Omental fat pad (tissue), 4 donors: ENCODE data around the gene FAM110C. TPM values are rescaled to one million over a fixed set of nuclear protein-coding genes. Genes with fewer than 3 reads are reported as not detected.
"Not testable (repeated sequence)": the region's sequence is repeated elsewhere in the genome, so short reads cannot be mapped to it uniquely, and the experiment has no call there.

Experiments used
- ATAC-seq: fragments of 150-250 bp; one replicate; pipeline ENCODE4 v1.9.1; 2016; ENCODE audit warnings: mild to moderate bottlenecking, moderate library complexity; ENCODE audit not compliant: low FRiP score
- DNase-seq: peaks from one replicate; pipeline ENCODE4 v3.0.0-alpha.2; 2019; ENCODE audit warnings: low spot score
- total RNA-seq, 4 donors: library from RNA; depleted of rRNA; stranded (reverse); fragments of >200 nt; gene quantifications; one replicate each; pipeline ENCODE4 v1.1.0, GENCODE V29; 2016
- TF ChIP-seq, protein P1 (sequence below), 3 donors: fragments of 450-650 bp; IDR thresholded peaks; one replicate each; pipeline ENCODE4 v1.5.1; 2016 to 2017; ENCODE audit warnings: antibody characterized with exemption in 3 of 3, mild to moderate bottlenecking in 3 of 3, moderate library complexity in 2 of 3

FAM110C gene
- total RNA-seq, 4 donors from 2014 or later, result 0.63 to 78.6 (median 18.0) TPM

DNA sequence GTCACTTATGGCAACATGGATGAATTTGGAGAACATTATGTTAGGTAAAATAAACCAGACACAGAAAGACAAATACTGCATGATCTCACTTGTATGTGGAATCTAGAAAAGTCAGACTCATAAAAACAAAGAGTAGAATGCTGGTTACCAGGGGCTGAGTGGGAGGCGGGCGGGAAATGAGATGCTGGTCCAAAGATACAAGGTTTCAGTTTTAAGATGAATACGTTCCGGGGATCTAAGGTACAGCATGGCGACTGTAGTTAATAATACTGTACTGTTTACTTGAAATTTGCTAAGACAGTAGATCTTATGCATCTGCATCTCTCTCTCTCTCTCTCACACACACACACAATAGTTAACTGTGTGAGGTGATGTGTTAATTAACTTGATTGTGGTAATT is 14.2 kb downstream of the FAM110C start:
- no peak for DNase-seq
- TF ChIP-seq, protein P1, sequence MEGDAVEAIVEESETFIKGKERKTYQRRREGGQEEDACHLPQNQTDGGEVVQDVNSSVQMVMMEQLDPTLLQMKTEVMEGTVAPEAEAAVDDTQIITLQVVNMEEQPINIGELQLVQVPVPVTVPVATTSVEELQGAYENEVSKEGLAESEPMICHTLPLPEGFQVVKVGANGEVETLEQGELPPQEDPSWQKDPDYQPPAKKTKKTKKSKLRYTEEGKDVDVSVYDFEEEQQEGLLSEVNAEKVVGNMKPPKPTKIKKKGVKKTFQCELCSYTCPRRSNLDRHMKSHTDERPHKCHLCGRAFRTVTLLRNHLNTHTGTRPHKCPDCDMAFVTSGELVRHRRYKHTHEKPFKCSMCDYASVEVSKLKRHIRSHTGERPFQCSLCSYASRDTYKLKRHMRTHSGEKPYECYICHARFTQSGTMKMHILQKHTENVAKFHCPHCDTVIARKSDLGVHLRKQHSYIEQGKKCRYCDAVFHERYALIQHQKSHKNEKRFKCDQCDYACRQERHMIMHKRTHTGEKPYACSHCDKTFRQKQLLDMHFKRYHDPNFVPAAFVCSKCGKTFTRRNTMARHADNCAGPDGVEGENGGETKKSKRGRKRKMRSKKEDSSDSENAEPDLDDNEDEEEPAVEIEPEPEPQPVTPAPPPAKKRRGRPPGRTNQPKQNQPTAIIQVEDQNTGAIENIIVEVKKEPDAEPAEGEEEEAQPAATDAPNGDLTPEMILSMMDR (IDR thresholded peaks at IDR 0.05), result no peak
- ATAC-seq, result no peak

DNA sequence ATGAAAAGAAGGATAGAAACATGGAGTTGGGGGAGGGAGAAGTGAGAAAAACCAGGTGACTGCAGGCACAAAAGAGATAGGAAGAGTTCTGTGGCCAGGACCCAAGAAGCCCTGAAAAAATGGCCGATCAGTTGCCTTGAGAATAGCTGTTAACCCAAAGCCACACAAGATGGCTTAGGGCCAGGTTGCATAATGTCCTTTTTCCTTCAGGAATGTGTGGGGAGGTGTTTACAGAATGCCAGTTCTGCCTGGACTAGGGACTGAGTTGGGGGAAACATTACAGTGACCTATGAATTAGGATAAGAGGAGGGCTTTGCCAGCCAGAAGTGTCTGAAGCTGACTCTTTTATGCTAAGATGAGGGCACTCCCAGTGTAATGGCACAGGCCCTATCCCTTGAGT is 17.1 kb downstream of the FAM110C start:
- TF ChIP-seq, protein P1 (IDR thresholded peaks at IDR 0.05), result no peak
- DNase-seq (no peak), ATAC-seq (no peak)

DNA sequence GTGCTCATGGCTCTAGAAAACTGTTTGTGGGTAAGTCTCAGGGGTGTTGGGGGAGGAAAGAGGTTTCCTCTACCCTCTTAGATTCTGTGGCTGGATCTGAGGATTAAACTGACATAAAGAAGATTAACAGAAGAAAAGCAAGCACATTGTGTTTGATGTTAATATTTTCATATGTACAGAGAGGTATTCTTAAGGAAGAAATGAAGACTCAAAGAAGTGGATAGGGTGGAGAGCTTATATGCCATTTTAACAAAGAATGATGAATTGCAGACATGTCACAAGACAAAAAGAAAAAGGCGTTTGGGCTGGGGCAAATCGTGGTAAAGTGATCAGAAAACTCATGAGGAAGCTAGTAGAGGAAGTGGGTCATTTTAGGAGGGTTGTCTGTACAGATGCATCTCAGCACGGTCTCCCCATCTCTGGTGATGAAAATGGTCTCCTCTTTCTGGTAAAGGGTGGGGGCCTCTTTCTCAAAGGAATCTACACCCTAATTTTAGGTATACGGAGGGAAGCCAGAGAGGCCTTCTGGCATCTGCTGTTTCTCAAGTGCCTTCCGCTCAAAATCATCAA is 17.8 kb downstream of the FAM110C start:
- DNase-seq (no peak), ATAC-seq (no peak)
- TF ChIP-seq, protein P1 (IDR thresholded peaks at IDR 0.05), result no peak

DNA sequence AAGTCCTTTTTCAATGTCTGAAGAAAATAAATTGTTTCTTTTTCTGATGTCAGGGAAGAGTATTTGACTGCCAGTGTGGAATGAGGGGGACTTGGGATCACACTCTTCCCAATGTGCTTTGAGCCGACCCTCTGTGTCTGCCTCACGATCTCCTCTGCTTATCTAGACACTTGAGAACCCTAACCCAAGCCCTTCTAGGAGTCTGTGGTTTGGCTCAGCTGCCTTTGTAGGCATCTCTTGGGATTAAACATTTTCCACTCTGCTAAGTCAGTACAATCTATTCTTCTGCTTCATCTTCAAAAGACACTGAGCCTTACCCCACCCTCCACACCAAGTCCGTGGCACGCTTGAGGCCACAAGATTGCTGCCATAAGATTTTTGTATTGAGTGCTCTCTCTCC is 19.4 kb downstream of the FAM110C start:
- no peak for DNase-seq
- no peak for ATAC-seq
- TF ChIP-seq, protein P1 (IDR thresholded peaks at IDR 0.05), result no peak

DNA sequence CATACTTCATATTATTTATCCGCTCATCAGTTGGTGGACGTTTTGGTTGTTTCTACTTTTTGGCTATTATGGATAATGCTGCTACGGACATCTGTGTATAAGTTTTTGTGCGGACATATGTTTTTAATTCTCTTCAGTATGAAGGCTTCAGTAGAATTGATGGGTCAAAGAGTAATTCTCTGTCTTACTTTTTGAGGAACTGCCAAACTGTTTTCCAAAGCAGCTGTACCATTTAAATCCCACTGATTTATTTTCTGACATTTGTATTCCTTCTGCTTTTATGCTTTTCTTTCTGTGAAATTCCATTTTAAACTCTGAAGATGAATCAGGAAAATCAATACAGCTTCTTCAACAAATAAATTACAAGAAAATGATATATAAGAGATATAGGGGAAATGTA is 20.8 kb downstream of the FAM110C start:
- DNase-seq, result no peak
- no peak for ATAC-seq
- TF ChIP-seq, protein P1 (IDR thresholded peaks at IDR 0.05), result no peak

DNA sequence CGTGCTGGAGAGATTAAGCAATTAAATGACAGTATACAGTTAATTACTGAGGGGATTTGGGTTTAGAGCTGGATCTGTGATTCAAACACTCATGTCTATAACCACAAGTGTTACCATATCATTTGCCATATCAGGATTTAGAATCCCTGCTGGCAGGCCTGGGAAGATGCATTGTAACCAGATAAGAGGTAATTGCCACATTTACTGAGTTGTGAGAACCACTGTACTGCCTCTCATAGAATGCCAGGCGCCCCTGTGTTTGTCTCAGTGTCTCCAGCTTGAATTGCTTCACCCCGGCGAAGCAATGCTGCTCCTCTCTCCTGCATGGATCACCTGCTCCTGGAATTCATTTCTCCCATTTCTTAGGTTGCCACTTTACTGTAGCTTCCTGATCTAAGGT is 21.7 kb downstream of the FAM110C start:
- DNase-seq, ATAC-seq: not testable (repeated sequence)

DNA sequence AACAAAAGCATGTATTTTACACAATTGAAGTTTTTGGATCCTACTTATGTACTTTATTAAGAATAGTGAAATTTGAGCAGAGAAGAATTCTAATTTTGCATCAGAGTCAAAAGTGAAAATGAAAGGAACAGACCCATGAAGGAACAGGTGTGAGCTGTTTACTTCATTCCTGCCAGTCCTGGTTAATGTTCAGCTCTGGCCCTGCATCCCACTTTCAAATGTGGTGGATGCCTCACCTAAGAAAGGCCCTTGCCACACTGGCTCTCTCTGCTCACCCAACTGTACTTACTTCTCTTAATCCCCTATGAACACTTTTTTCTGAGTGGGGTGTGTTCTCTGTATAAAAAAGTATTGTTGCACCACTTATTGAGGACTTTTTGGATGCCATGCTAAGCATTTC is 22.2 kb downstream of the FAM110C start:
- TF ChIP-seq, protein P1 (IDR thresholded peaks at IDR 0.05), result no peak
- no peak for DNase-seq
- no peak for ATAC-seq

DNA sequence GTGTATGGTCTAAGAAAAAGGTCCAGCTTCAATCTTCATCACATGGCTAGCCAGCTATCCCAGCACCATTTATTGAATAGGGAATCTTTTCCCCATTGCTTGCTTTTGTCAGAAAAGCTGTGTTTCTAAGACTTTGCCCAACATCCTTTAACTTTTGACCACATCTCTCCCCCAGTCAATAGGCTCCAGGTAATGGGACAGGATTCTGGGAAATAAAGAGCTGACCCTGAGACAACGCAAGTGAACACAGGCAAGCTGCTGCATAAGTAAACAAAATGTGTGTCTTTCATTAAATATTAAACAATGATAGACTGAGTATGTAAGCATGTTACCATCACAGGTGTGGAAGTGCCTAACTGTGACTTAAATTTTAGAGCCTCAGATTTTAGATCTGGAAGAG is 23.0 kb downstream of the FAM110C start:
- DNase-seq, result no peak
- ATAC-seq, result no peak
- TF ChIP-seq, protein P1 (IDR thresholded peaks at IDR 0.05), result no peak

DNA sequence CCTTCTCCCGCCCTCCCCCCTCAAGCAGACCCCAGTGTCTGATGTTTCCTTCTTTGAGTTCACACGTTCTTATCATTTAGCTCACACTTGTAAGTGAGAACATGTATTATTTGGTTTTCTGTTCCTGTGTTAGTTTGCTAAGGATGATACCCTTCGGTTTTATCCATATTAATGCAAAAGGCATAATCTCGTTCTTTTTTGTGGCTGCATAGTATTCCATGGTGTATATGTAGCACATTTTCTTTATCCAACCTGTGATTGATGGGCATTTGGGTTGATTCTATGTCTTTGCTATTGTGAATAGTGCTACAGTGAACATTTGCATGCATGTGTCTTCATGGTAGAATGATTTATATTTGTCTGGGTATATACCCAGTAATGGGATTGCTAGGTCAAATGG is 24.1 kb downstream of the FAM110C start:
- not testable (repeated sequence) for ATAC-seq

DNA sequence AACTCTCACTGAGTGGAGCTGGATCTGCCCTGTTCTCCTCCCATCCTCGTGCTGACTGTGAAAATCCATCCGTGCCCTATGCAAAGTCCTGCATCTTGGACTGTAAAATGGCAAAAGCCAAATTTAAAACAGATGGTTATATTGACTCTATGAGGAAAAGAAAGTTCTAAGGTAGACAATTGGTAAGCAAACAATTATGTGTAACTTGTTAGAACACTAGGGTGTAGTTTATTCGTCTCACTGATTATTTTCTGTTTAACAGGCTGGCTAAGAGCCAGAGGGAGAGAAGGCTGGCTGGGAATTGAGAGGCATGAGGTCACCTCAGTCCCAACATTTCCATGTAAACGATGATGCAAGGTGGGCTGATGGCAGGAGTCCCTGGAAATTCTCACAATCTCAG is 26.0 kb downstream of the FAM110C start:
- ATAC-seq, DNase-seq: not testable (repeated sequence)

More for the DNA sequence above, 24.1 kb downstream of the FAM110C start:
- DNase-seq, result not testable (repeated sequence)
